ENCODE data around the gene APBA3.

APBA3 gene

DNA sequence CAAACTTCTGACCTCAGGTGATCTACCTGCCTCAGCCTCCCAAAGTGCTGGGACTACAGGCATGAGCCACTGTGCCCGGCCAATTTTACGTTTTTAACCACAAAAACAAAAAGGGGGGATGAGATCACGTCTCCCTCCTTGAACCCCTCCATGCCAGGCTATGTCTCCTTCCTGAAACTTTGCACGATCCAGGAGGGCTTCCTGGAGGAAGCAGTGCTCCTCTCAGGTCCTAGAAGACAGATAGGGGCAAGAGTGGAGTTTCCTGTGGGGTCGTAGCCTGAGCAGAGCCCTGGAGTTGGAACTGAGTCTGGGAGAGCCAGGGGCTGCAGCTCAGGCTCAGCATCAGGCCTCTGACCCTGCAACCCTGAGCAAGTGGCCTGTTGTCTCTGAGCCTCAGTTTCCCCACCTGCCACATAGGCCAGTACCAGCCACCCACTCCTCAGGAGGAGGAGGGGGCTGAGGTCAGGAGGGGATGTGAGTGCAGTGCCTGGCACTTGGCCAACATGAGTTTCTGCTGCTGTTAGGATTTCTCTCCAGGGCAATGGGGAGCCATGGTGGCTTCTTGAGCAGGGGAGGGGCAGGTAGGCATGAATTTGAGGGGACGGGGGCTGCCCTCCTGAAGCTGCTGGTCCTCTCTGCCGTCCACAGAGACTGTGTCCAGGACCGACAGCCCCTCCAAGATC is 16.0 kb downstream of the APBA3 start:
- DNase-seq: no peak

DNA sequence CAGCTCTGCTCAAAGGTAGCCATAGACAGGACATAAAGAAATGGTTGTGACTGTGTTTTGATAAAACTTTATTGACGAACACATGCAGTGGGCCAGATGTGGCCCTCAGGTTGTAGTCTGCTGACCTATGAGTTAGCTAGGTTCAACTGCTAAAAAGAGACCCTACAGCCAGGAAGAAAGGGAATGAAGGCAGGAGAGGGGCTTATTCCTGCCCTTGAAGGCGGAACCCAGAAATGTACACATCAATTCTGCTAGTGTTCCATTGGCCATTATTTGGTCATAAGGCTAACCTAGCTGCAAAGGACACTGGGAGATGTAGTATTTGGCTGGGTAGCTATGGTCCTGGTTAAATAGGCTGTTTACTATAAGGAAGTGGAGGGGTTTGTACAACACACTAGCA is 18.0 kb downstream of the APBA3 start:
- DNase-seq: no peak

DNA sequence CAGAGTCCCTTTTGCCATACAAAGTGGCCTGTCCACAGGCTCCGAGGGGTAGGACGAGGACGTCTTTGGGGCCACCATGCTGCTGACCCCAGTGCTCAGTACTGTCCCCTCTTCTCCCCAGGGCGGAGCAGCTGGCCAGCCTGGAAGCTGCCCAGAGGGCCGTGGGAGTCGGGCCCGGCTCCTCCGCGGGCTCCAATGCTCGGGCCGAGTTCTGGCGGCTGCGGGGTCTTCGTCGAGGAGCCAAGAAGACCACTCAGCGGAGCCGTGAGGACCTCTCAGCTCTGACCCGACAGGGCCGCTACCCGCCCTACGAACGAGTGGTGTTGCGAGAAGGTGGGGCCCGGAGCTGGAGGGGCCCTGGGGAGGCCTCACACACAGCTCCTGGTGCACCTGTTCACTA is 21.1 kb downstream of the APBA3 start:
- DNase-seq: no peak

DNA sequence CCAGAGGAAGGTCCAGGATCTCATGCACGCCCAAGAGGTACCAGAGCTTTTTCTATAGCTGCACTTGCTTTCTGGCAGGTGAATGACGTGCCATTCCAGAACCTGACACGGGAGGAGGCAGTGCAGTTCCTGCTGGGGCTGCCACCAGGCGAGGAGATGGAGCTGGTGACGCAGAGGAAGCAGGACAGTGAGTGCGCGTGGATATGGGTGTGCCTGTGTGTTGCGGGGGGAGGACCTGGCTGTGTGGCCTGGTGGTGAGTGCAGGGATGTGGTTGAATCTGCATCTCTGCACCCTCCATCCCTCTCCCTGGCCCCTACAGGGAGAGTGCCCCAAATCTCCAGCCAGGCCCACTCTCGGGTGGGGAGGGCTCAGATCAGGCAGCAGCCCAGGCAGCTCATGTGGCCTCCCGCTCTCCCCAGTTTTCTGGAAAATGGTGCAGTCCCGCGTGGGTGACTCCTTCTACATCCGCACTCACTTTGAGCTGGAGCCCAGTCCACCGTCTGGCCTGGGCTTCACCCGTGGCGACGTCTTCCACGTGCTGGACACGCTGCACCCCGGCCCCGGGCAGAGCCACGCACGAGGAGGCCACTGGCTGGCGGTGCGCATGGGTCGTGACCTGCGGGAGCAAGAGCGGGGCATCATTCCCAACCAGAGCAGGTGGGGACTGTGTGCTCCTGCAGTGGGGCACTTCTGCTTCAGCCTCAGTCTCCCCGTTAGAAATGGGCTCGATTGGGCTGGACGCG is 22.8 kb downstream of the APBA3 start:
- no peak for DNase-seq

DNA sequence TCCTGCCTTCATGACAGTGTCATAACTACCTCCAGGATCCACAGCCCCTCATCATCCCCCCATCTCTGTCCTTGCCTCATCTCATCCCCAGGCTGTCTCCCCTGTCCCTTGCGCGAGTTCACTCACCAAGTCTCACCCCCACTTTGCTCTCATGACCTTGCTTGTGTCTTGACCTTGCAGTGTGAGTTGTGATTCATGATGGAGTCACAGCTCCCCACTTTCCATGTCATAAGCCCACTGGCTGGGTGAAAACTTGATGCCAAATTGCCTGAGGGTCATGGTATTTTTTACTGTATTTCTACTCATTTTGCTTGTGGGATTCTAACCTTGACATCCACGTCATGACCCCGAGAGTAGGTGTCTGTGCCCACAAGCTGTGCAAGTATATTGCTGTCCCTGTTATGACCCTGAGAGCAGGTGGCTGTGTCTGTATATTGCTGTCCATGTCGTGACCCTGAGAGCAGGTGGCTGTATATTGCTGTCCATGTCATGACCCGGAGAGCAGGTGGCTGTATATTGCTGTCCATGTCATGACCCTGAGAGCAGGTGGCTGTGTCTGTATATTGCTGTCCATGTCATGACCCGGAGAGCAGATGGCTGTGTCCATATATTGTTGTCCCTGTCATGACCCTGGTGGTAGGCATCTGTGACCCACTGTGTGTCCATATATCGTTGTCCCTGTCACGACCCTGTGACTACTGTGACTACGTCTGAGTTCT is 23.8 kb downstream of the APBA3 start:
- DNase-seq: no peak

DNA sequence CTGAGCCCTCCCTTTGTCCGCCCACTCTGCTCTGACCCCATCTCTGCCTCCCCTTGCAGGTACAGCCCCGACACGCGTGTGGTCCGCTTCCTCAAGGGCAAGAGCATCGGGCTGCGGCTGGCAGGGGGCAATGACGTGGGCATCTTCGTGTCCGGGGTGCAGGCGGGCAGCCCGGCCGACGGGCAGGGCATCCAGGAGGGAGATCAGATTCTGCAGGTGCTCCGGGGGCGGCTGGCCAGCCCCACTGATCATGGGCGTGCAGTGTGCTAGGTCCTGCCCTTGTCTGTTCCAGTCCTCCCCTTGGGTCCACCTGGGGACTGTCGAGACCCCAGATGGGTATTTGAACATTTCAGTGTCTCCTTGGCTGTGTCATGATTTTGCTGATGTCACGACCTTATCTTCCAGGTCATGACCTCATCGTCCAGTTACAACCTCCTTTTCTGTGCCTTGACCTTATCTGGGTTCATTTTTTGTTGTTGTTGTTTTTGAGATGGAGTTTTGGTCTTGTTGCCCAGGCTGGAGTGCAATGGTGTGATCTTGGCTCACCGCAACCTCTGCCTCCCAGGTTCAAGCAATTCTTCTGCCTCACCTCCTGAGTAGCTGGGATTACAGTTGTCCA is 25.3 kb downstream of the APBA3 start:
- DNase-seq: no peak

DNA sequence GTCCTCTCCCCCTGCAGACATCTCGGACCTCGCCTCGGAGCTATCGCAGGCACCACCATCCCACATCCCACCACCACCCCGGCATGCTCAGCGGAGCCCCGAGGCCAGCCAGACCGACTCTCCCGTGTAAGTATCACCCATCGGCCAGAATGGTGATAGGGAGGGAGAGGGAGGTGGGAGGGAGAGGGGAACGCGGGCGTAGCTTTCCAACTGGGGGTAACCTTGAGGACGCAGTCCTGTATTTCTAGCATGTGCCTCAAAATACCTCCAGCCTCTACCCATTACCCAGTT is 27.2 kb downstream of the APBA3 start:
- DNase-seq: no peak

DNA sequence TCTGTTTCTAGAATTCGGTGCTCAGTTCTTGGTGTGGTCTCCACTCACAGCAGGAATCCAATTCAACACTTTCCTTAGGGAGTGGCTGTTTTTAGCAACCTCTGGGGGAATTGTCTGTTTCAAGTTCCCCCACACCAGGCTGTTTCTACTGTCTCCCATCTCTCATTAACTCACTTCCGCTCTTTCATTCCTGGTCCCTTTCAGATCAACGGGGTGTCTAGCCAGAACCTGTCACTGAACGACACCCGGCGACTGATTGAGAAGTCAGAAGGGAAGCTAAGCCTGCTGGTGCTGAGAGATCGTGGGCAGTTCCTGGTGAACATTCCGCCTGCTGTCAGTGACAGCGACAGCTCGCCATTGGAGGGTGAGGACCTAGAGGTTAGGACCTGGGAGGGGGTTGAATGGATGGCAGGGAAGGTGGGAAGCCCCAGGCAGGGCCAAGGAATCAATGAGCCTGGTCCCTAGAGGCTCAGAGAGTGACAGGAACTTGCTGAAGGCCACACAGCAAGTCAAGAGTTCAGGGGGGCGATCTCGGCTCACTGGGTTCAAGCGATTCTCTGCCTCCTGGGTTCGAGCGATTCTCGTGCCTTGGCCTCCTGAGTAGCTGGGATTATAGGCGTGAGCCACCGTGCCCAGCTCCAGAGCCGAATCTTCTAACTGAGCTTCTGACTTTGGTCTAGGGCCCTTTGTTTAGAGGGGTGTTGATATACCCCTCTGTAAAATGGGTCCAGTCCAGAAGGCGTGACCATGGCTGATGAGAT is 27.8 kb downstream of the APBA3 start:
- no peak for DNase-seq

DNA sequence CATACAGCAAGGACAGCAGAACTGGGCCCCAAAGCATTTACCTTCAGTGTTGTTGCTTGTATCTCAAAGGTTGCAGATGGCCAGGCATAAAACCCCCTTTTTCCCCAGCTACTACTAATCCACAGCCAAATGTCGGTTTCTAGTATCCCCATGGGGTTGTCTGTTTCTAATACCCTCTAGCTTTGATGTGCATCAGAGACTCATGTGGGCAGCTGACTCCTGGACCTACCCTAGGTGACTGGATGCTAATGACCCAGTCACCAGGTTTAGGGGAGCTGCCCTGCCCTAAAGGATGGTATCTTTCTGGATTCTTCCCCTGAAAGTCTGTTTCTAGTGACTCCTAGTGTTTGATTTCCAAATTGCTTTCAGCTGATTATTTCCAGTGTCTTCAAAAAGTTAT is 29.4 kb downstream of the APBA3 start:
- no peak for DNase-seq

DNA sequence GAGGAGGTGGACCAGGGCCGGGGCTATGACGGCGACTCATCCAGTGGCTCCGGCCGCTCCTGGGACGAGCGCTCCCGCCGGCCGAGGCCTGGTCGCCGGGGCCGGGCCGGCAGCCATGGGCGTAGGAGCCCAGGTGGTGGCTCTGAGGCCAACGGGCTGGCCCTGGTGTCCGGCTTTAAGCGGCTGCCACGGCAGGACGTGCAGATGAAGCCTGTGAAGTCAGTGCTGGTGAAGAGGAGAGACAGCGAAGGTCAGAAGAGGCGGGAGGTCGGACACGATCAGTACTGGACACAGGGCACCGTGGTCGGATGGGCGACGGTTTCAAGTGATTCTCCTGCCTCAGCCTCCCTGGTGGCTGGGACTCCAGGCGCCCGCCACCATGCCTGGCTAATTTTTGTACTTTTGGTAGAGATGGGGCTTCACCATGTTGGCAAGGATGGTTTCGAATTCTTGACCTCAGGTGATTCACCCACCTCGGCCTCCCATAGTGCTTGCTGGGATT is 31.0 kb downstream of the APBA3 start:
- no peak for DNase-seq

DNA sequence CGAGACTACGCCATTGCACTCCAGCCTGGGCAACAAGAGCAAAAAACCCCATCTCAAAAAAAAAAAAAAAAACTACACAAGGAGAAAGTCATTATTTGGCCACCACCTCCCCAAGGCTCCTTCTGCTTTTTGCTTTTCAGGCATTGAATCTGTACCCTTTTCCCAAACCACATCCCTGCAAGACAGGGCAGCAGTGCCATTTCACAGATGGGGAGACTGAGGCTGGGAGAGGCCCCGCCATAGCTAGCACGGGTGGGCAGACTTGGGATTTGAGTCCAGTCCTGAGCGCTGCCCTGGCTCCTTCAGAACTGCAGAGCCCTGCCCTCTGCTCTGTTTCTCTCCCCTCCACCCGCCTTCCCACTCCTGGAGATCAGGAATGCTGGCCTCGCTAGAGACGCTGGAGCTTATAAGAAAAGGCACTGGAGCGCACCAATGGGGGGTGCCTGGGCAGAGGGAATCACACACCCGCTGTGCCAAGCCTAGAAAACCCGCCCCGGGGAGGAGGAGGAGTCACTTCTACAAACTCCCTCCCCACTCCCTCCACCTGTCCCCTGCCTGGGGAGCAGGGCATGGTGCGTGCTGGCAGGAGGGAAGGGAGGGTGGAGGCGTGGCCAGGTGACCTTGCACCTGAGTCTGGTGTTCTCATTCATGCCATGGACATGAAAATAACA is 35.7 kb downstream of the APBA3 start:
- no peak for DNase-seq

DNA sequence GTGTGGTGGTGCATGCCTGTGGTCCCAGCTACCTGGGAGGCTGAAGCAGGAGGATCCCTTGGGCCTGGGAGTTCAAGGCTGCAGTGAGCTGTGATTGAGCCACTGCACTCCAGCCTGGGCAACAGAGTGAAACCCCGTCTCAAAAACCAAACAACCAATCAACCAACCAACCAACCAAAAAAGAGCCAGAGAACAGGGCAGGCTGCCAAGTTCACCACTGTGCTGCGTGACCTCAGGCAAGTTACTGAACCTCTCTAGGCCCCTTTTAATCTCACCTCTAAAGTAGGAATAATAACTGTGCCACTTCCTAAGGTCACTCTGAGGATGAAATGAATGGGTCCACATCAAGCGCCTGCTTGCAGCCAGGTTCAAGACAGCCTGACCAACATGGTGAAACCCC is 36.4 kb downstream of the APBA3 start:
- DNase-seq: no peak

DNA sequence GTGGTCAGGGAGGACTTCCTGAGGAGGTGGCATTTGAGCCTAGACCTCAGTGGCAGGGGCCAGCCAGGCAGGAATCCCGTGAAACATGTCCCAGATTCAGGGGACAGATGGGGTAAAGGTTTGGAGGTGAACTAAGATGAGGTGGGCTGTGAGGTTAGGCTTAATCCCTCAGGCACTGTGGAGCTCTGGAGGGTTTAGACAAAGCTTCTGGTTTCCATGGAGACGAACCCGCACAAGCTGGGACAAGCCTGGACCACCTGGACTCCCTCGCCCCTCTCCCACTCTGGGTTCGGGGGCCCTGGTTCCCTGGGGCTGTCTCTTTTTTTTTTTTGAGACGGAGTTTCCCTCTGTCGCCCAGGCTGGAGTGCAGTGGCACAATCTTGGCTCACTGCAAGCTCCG is 37.6 kb downstream of the APBA3 start:
- DNase-seq: no peak

DNA sequence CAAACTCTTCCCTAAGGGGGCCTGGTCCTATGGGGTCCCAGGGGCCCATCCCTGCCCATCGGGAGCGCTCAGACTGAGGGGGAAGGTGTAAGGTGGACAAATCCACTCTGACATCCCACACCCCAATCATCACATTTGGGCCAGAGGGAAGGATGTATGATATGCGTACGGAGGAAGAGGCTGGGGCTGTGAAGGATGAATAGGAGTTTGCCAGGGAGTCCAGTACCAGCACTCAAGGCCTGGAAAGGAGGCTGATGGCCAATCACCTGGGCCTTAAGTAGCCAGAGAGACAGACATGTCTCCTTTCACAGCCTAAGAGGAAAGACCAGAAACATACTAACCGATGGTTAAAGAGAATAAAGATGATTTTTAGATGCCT is 38.4 kb downstream of the APBA3 start:
- DNase-seq: no peak

DNA sequence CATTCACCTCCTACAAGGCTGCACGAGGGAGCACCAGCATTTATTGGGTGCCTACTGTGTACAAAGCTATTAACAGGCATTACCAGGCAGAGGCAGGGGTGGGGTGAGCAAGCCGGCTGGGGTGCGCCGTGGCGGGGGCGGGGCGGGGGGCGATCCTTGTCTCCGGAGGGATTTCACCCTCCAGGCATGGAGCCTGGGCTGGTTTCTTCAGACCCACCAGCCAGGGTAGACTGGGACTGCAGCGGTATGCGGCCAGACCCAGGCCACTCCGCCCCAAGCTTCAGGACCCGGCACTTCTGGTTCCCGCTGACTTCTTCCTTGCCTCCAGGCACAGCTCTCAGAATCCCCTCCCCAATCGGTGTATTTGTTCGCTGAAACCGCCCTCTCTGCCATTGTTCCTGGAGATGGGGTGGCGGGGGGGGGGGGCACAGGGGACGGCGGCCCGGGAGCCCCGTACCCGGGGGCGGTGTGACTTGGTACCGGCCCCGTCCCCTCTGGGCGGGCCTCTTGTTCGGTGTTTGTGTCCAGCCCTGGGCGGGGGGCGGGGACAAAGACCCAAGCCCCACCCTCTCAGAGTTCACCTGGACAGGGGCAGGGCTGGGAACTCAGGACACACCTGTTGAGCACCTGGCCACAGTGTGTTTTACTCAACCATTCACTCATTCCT is 38.9 kb downstream of the APBA3 start:
- no peak for DNase-seq

DNA sequence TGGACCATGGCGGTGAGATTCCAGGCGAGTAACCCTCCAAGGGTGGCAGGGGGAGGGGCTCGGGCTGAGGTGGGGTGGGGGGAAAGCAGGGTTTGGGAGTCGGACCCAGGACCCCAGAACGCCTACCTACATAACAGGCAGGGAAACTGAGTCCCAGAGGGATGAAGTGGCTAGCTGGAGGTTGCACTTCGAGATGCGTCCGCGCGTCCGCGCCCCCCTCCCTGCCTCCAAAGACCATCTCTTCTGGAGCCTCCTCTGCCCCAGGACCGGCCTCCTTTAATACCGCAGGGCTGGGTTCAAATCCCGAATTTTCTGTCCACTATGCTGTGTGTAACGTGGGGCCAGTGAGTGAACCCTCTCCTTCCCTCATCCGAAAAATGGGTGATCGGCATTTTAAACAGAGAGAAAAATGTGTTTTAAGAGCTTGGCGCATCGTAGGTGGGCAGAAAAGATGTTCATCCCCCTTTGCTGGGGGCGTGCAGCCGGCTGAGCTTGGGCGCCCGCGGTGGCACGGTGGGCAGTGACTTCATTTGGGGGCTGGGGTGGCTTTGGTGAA is 39.5 kb downstream of the APBA3 start:
- DNase-seq: no peak

DNA sequence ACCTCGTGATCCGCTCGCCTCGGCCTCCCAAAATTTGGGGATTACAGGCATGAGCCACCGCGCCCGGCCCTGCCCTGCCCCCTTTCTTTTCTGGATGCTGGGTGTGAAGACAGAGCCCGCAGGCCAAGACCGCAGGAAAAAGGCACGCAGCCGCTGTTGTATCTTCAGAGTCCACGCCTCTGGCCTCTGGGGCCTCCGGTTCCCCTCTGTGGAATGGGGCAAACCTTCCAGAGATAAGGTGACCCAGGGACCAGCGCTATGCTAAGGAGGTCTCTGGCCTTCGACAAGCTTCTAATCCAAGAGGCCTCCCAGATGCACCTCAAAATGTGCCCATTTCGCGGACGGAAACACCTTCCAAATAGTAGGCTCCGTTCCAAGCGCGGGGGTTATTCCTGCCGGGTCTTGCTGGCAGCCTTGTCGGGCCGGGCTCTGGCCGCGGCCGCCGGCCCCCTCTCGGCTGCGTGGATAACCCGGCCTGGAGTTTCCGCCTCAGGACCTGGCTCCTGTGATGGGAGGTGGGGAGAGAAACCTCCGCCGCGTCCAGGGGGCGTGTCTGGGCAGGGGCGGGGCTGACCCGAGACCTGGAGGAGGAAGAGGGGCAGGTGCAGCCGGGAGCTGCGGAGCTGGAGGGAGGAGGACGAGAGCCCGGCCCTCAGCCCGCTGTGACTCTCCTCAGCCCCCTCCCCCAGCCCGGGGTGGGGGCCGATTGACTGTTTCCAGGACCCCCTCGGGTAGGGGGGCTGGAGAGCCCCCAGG is 40.2 kb downstream of the APBA3 start:
- peak; percentile 92 for DNase-seq

DNA sequence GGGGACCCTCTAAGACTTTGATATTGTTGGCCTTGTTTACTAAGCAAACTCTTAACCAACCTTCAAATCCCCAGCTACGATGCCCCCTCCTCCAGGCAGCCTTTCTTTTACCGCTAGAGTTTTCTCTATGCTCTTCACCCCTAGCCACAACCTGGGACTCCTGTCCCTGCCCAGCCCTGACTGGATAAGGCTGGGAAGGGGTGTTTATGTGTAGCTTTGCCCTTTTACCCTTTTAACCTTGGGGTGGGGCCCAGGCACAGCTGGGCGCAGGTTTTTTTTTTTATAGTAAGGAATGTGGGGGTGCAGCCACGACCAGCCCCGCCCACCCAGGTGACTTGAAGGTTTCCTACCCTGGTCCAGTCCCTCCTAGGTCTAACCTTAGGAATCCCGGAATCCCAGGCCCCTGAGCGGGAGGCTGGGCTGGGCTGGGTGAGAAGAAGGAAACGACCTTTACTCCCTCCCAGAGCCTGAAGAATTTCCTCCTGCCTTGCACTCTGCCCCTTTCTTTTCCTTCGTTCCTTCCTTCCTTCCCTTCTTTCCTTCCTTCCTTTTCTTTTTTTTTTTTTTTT is 41.1 kb downstream of the APBA3 start:
- DNase-seq: no peak

DNA sequence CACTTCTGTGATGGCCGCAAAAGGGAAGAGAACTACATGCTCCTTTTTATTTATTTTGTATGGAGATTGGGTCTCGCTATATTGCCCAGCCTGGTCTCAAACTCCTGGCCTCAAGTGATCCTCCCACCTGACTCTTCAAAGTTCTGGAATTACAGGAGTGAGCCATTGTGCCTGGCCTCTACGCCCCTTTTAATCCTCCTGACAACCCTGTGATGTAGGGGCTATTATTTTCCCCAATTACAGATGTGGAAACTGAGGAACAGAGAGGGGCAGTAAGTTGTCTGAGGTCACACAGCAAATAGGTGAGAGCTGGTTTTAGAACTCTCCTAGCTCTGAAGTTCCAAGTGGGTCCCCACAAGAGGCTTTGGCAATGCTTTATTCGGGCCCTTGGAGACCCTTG is 41.6 kb downstream of the APBA3 start:
- no peak for DNase-seq

DNA sequence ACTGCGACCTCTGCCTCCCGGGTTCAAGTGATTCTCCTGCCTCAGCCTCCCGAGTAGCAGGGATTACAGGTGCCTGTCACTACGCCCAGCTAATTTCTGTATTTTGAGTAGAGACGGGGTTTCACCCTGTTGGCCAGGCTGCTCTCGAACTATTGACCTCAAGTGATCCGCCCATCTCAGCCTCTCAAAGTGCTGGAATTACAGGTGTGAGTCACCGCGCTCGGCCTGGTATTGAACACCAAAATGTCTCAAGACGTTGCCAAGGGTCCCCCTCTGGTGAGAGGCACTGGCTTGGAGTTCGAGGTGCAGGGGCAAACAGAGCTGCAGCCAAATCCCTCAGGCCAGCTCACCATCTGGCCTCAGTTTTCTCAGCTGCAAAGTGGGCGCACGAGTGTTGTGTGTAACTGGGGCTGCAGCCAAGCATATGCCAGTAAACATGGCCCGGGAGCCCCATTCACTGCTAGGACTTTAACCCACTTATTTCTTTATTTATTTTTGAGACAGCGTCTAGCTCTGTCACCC is 45.3 kb downstream of the APBA3 start:
- no peak for DNase-seq

Measured in CD4-positive, alpha-beta T cell treated with Interleukin-17A for 1 hour (primary cell).